Activated CD8-positive, alpha-beta memory T cell treated with anti-CD3 and anti-CD28 coated beads, Interleukin-2, amount 50 U/mL, for 24 hours (primary cell): ENCODE results near the gene INPP5F.

Experiments
- DNase-seq: peaks from one replicate; pipeline ENCODE4 v3.0.0-alpha.2; 2020; ENCODE audit errors: extremely low read depth

Gene INPP5F

GRCh38 chr10:119817991-119818888 lies 92.4 kb downstream of the INPP5F start:
- no peak for DNase-seq

DNA sequence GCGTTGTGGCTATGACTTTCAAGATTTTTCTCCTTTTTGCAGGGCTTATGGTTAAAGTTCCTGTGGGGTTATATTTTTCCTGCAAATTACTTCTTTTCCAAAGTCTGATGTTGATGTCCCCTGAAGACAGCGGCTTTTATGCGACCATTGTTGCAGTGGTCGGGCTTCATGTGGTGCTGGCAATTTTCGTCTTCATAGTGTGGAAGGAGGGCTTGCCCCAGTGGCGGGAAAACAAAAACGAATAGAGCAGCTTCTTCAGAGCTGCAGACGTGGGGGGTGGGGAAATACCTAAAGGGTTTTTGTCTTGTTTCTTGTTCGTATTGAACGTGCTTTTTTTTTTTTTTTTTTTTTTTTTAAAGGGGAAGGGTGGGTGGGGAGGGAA lies 93.0 kb downstream of the INPP5F start:
- no peak for DNase-seq

DNA sequence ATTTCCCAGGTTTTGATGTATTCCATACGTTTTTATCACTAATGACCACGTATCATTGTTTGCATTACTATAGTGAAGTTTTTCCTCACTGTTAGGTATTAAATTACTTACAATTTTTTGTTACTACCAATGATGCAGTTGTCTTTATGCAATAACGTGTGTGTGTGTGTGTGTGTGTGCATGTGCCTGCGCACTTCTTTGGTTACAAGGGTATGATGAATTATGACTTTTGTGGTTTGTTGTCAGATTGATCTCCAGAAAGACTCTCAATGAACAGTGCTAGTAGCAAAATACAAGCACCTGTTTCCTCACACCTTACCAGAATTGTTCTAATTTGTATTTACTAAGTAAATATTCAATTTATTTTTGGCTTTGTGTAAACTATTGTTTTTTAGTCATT lies 95.3 kb downstream of the INPP5F start:
- no peak for DNase-seq

DNA sequence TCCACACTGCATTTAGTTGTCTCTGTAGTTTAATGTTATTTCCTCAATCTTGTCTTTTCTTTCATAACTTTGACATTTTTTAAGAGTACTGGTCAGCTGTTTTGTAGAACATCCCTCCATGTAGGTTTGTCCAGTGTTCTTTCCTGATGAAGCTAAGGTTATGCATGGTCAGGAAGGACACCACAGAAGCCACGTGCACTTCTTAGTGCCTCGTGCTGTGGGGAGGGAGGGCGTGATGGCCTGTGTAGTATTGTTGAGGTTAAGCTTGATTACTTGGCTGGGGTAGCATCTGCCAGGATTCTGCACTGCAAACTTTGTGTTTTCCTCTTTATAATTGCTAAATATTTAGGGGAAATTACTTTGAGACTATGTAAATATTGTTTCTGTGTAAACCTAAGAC lies 98.4 kb downstream of the INPP5F start:
- DNase-seq, result no peak

DNA sequence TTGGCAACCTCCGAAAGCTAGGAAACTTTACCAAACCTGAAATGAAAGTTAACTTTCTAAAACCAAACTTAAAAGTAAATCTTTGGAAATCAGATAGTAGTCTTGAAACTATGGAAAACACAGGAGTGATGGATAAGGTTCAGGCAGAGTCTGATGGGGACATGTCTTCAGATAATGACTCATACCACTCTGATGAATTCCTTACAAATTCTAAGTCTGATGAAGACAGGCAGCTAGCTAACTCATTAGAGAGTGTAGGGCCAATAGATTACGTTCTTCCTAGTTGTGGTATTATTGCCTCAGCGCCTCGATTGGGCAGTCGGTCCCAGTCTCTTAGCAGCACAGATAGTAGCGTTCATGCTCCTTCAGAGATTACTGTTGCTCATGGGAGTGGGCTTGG lies 100.9 kb downstream of the INPP5F start:
- DNase-seq, result no peak

GRCh38 chr10:119827430-119827829 lies 101.6 kb downstream of the INPP5F start:
- no peak for DNase-seq

GRCh38 chr10:119829429-119829828 lies 103.6 kb downstream of the INPP5F start:
- no peak for DNase-seq

DNA sequence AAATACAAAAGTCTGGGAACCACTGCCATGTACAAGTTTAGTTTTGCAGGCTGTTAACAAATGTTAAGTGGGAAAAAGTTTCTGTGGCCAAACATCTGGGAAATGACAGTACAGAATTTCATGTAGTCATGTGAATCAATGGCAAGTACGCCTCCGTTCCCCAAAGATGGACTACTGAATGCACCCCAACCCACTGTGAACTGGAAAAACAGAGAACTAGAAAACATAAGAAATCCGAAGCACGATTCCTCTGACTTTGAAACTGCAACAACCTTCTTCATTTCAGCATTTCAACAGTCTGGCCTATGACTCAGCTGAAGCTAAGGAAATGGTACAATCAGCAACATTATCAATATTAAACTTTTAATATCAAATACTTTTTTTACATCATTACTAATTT lies 105.0 kb downstream of the INPP5F start:
- DNase-seq, result no peak

- no peak for DNase-seq
Measured at GRCh38 chr10:119831656-119832055, 105.8 kb downstream of the INPP5F start.

DNA sequence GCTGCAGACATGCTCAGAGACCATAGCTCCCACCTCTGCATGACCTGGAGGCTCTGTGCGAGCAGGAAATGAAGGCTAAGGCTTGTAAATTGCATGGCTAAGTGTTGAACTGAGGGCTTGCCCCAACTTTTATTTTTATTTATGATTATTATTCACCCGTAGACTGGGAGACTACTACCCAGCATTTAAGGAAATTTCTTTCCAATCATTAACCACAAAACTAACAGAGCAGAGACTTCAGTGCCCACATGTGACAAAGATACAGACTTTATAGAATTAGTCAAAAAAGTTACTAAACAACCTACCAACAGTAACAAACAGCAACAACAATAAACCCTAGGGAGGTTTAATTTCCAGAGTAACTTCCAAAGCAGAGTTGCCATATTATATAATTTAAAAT lies 107.1 kb downstream of the INPP5F start:
- no peak for DNase-seq

DNA sequence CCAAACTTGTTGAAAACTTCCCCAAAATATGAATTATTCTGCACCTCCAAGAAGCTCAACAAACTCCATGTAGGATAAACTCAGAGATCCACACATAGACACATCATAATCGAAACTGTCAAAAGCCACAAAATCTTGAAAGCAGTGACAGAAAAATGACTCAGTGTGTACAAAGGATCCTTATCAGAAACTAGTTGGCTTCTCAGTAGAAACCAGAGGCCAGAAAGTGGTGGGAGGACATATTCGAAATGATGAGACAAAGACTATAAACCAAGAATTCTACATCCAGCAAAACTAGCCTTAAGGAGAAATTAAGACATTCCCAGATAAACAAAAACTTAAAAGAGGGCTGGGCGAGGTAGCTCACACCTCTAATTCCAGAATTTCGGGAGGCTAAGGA lies 108.3 kb downstream of the INPP5F start:
- DNase-seq, result no peak

DNA sequence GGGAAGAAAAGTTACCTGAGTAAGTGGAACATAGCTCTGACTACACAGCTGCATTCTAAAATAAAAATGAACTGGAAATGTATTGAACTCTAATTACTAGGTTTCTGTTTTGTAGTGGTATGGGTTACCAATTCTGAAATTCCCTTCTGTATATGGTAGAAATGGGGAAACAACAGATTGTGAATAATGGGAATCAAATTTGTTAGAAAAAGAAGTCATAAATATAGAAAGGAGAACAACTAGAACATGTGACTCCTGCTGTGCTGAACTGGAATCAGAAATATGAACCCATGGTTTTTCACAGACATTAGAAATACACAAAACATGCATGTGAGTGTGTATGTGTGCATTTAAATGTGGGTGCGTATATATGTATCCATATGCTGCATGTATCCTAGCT lies 119.8 kb downstream of the INPP5F start:
- no peak for DNase-seq

- no peak for DNase-seq
Measured at GRCh38 chr10:119849031-119849789, 123.4 kb downstream of the INPP5F start.

DNA sequence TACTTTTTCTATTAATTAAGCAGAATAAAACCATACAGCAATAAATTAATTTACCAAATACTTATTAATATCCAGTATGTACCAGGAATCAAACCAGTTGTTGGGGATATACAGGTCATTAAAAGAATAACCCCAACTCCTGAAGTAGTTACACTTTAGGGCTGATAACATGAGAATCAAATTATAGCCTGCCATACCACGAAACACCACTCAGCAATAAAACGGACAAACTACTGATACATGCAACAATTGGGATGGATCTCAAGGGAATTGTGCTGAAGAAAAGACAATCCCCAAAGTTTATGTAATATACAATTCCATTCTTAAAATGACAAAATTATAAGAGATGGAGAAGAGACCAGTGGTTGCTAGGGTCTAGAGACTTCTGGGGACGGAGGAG lies 124.1 kb downstream of the INPP5F start:
- DNase-seq, result no peak

- no peak for DNase-seq
Measured at GRCh38 chr10:119852277-119852676, 126.4 kb downstream of the INPP5F start.

DNA sequence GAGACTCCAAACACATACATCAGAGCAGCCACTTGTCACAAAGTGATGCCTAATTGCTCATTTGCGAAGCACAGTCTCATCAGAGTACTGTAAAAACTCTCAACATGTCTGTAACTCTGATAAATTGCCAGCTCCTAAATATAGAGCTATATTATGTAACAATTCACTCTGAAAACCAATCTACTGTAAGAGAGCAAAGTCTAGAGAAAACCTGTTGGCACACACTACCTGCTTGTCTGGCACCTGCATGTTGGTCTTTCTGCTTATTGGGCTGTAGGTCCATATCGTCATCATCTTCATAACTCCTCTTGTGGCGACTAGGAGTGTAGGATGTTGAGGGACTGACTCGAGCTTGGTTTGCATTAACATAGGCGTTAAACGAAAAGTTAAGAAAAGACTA lies 127.0 kb downstream of the INPP5F start:
- no peak for DNase-seq

DNA sequence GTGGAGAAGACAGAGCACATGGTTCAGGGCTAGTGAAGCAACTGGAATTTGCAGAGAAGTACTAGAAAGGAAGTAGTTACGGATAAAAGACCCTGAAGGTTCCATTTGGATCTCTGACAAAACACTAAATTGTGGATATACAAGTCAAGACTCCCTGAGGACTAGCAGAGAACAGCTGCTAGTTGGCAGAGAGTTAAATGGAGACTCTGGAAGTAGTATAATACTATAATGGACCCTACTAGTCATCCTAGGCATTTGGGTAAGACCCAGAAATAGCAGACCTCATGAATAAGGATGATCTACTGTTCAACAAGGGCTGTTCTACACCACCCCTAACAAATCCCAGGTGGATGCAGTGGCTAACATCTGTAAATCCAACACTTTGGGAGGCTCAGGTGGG lies 127.7 kb downstream of the INPP5F start:
- no peak for DNase-seq

DNA sequence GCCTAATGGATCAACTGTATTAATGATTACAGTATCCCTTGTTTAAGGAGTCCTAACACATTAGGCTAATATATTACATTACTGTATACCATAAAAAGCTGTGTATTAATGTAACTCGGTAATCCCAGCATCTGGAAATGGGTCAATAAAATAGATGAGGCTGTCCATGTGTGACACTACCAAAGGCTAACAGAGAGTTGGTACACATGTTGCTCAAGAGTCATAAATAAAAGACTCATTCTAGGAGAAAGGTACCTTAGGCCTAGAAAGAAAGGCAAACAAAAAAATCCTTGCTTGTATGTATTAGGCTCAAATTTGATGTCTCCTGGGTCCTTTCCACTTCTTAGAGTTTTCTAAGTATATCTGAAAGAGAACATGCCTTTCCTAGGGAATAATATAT lies 132.2 kb downstream of the INPP5F start:
- DNase-seq, result no peak

DNA sequence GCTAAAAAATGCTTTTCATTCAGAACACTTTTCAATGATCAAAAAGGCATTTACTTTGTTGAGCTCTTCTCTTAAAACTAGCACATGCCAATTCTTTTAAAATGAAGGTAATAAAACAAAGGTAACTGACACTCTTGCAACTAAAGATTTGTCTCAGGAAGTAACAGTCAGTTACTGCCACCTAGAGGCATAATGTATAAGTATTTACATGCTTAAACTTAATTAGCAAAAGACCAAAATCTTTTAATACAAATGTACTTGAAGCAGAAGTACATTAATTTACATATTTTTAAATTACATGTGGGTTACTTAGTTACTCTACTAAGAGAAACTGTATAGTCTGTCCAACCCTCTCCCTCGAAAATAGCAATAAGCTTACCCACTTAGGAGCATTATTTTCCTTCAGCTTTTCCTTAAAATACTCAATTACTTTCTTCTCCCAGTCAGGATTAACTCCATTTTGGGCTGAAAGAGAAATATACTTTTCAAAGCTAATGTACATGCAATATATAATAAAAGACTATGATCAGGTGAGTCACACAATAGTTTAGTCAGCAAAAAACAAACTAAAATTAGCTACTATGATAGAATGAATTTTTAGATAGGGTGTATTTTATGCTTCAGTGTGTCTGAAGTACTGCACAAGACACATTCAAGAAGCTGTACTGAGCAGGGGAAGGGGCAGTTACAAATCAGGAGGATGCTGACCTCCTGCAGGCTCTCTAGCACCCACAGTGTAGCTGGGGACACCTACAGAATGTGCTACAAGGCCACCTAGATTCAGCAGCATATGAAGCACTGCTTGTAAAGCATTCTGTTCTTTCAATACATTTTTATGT lies 133.8 kb downstream of the INPP5F start:
- no peak for DNase-seq

GRCh38 chr10:119860866-119861607 lies 135.2 kb downstream of the INPP5F start:
- DNase-seq, result no peak

- no peak for DNase-seq
Measured at GRCh38 chr10:119862524-119862923, 136.7 kb downstream of the INPP5F start.
